ENCODE data around the gene ZNF132.

The ZNF132 gene

DNA sequence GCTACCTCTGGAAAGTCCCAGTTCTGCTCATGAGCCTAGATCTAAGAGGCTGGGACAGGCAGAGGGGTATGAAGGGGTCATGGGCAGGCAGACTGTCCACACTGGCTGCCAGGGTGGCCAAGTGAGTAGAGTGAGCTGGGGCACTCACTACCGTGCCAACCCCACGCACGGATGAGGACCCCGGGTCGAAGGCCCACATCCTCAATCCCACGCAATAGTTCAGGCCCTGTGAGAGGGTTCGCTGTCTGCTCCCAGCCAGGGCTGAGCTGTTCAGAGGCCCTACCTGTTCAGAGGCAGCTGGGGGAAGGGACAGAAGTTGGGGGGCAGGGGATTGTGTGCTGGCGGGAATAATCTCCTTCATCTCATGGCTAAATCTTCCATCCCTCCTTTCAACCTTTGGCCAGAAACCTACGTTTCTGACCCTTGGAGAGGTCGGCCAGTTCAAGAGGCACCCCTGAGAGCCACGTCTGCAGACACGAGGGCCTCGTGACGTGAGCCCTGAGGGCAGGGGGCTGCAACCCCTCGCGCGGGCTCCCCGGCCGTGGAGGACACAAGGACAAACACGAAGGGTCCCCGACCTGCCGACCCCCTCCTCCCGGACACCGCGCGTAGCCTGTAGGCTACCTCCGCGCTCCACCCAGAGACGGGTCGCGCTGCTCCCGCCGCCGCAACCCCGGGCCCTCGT, 53.9 kb downstream of the ZNF132 start:
- no peak for DNase-seq

DNA sequence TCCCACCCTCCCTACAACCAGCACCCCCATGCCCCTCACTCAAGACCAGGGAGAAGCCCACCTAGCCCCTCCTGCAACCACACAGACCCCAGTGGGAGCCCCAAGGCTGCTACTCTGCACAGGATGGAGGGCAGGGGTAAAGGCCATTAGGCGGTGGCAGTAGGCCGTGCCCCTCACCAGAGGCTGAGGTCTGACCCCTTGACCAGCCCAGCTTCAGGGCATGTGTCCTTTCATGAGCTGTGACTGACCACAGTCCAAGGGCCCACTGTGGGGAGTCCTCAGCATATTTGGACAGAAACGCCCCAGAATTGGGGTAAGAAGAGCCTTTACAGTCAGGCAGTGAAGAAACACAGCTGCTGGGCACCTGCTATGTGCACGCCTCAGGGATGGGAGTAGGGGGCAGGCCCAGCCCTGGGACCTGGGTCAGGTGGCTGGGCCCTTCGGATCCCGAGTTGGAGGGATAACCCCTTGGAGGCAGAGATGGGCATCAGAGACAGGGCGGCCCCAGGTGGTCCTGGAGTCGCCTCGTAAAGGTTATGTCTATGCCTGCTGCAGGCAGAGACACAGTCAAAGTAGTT, 54.6 kb downstream of the ZNF132 start:
- no peak for DNase-seq

DNA sequence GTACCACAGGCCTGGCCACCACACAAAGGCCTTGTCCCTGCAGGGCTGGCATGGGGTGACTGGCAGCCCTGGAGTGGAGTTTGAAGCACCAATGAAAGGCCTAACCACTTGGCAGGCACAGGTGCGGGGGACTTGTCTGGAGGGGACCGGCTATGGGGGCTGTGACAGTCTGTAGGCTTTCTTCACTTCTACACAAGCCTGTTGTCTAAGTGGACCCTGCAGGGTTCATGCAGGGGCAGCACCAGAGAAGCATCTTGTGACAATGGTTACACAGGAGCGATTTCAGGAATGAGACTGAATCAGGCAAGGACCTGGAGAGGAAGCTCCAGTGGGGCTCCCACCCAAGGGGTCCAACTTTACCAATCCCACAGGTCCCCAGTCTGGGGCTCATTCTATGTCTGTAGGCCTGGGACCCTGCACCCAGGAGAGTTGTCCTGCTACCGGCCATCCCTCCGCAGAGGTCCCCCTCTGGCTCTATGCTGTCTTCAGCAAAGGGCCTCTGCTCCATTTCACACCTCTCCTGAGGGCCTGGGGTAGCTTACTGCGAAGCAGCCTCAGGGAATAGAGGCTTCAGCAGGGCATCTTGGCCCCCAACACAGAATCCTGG, 56.9 kb downstream of the ZNF132 start:
- no peak for DNase-seq

Data from effector CD4-positive, alpha-beta T cell (primary cell).